Stimulated activated naive CD8-positive, alpha-beta T cell treated with anti-CD3 and anti-CD28 coated beads, Interleukin-15, Interleukin-2, amounts not matched to agents 100 U/mL and 50 U/mL, for 24 hours (primary cell): Measurements from ENCODE around the gene FRMD4A.
"Not testable (repeated sequence)": the region's sequence is repeated elsewhere in the genome, so short reads cannot be mapped to it uniquely, and the experiment has no call there.

Experiments used
- ATAC-seq: fragments of 150-1000 bp; cut with Tn5 transposase; one replicate; pipeline ENCODE4 v1.10.0; 2021
- DNase-seq: peaks from one replicate; pipeline ENCODE4 v3.0.0; 2021

FRMD4A gene

DNA sequence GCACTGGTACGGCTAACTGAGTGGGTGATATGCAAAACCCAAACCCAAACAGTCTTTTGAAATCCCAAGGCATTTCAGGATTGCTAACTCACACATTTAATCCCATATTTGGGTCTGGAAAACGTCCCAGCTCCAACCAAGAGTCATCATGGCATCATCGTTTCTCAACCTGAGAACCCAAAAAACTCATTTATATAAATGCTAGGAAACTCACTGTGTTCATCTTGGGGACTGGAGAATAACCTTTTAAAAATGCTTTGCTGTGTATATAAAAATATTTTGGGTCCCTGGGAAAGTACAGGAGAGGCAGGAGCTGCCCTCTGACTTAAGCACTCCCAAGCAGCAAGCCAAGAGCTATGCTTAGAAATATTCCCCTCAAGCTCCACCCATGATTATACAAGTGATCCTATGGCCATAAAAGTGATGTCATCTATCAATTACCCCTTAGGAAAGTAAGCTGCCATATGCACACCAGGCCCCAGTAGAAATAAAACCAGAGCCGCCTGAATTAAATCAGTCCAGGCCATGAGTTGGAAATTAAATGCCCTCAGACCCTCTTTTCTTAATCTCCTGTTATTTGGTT lies 352.1 kb downstream of the FRMD4A start:
- DNase-seq (no peak), ATAC-seq (no peak)

DNA sequence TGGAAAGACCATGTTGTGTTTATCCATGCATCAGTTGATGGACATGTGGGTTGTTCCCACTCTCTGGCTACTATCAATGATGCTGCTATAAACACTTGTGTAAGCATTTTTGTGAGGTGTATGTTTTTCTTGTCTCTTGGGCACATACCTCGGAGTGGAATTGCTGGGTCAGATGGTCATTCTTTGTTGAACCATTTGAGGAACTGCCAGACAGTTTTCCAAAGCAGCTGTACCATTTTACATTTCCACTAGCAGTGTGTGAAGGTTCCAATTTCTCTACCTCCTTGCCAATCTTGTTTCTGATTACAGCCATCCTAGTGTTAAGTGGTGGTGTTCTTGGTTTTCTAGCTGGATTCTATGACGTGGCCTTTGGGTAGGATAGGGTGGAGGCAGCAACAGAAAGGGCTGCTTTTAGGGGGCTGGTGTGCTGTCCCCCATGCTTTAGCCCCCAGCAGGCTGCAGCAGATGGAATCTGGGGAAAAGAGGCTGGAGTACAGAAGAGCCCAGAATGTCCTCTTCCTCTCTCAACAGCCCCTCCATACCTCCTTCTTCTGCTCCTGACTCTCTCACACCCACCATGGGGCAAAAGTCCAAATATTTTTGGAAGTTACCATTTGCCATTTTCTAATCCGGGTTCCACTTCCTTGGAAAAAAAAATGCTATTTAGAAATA lies 352.7 kb downstream of the FRMD4A start:
- no peak for ATAC-seq
- DNase-seq = no peak

DNA sequence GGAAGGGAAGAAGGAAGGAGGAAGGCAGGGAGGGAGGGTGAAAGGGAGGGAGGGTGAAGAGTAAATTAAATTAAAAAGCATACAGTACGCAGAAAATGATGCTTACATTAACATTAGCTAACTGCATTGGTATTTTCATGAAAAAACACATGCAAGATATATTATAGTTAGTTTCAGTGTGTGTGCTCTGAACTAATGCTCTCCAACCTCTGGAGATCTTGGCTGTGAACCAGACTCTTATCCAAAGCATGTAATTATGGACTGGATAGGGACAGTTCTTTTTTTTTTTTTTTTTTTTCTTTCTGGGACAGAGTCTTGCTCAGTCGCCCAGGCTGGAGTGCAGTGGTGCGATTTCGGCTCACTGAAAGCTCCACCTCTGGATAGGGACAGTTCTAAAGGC lies 357.0 kb downstream of the FRMD4A start:
- no peak for ATAC-seq
- DNase-seq = no peak

DNA sequence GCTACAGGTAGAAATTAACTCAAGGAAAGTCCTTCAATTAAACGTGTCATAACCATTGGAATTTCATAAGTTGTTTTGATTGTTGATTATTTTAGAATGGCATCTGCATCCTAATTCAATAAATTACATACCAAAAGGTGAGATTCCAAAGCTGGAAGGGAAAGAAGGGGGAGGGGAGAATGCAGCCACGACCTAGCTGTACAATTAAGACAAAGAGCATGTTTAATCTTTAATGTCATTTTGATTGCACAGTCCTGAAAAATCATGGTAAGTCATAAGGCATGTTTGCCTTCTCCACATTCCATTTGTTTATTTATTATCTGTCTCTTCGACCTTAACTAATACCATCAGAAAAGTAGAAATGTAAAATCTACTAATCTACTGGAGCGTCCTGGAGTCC lies 358.1 kb downstream of the FRMD4A start:
- no peak for ATAC-seq
- DNase-seq = no peak

DNA sequence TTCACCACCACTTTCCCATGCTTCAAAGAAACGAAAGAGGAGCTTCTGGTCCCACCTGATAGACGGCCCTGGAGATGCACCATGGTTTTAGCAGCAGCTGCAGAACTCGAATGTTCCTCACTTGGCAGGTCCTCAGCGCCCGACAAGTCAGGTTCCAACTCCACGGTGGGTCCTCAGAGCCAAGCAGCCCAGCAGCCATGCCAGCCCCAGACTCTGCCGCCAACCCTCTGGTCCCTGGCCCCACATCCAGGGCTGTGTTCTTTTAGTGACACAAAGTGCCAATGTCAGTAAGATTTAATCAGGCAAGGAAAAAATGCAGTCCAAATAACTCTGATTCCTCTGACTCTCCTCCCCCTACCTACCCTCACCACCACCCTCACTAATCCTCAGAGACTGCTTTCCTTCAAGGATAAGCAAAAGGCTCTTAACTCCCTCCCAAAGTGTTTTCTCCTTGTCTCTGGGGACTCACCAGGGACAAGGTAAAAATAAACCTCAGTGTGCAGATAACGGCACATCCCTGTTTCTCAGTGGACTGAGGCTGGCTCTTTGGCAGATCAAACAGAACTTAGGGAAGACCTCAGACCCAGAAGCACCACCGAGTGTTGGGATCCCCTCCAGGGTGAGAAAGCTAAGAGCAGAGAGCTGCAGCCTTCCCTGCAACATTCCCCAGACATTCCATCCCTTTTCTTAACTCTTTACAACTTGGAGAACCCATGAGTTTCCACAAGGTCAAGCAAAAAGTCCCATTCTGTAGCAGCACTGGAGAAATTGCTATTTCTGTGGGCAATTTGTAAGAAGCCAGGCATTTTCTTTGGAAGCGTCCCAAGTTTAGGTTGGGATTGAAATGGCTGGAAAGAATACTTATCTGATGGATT lies 358.9 kb downstream of the FRMD4A start:
- no peak for DNase-seq
- no peak for ATAC-seq

DNA sequence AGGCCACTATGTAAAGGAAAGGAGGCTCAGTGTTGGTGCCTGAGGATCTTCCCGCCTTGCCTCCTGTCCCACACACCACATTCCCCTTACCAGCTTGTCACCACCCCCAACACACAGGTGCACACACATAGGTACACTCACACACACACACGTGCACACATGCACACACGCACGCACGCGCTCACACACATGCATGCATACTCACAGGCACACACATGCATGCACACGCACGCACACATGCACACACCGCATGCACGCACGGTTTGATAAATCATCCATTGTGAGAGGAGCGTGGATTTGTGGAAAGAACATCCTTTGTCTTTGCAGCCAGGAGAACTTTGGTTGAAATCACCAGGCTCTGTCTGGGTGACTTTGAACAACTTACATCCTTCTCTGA lies 359.8 kb downstream of the FRMD4A start:
- no peak for DNase-seq
- no peak for ATAC-seq

DNA sequence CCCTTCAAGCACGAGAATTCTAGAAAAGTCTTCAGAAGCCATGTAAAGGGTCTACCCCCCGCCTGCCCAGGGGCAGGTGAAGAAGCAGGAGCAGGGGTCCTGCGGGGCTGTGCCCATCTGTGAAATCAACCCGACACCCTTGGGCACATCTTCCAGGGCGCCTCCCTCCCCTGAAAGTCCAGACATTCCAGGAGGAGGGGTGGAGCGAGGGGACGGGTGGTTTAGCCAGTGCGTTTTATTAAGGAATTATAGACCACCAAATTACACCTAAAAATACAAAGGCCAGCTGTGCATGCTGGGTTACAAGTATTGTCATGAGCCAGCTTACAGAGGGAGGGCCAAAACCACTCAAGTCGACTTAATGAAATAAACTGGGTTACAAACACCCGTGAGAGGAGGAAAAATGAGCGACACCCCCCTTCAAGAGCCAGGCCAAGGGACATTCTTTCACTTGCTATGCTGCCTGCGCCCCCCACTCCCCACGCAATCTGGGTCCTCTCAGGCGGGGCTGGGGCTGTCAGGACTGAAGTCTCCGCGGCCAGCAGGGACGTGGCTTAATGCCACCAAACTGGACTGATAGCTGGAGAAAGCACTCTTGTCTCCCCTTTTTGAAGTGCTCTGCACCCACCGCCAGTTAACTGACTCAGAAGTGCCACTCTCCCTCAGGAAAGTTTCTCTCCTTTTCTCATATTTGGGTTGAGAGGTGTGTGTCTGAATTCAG lies 360.3 kb downstream of the FRMD4A start:
- no peak for ATAC-seq

DNA sequence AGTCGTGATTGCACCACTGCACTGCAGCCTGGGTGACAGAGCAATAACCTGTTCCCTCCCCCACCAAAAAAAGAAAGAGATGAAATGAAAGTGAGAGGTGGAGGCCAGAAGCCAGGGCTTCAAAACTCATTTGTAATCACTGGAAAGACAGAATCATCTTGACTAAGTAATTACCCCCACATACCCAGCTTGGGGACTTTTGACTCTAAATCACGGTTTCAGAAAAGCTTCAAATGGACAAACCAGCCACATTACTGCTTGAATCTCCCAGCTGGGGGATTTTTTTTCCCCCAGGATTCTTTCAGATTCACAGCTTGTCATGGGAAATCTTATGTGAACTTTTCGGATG lies 361.0 kb downstream of the FRMD4A start:
- peak; percentile 27 for DNase-seq
- peak; percentile 81 for ATAC-seq

More for the DNA sequence above, 360.3 kb downstream of the FRMD4A start:
- no peak for DNase-seq

DNA sequence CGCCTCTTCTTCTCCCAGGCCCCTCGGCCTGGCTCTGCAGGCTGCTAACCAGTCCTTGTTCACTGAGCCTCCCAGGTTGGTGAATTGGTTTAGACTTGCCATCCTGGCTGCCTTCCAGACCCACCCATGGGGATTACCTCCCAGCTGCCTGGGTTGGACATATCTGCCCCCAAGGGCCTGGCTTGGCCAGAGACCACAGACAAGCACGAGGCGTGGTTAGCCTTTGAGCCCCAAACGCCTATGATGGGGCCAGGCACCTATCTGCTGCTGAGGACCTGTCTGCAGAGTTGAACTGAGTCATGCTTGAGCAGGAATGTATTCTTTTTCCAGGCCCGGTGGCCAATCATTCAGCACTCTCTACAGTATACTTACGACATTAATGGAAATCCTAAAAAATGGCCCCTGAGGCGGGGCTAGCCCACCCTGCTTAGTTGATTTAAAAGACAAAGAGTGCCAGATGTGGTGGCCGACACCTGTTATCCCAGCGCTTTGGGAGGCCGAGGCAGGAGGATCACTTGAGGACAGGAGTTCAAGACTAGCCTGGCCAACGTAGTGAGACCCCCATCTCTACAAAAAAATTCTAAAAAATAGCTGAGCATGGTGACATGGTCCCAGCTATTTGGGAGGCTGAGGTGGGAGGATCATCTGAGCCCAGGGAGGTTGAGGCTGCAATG lies 361.5 kb downstream of the FRMD4A start:
- ATAC-seq (peak; percentile 28), DNase-seq (no peak)

DNA sequence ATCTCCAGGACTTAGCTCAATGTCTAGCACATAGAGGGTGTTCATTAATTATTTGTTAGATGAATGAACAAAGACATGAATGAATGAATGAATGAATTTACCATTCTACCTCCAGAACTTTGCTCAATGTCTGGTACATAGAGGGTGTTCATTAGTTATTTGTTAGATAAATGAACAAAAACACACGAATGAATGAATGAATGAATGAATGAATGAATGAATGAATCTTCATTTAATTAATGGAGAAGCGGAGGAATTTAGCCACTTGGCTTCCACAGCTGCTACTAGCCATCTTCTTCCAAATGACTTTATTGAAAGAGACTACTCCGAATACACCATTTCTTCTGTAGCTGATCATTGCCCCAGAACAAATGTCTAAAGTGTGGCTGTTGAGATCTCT lies 368.9 kb downstream of the FRMD4A start:
- no peak for ATAC-seq
- no peak for DNase-seq

DNA sequence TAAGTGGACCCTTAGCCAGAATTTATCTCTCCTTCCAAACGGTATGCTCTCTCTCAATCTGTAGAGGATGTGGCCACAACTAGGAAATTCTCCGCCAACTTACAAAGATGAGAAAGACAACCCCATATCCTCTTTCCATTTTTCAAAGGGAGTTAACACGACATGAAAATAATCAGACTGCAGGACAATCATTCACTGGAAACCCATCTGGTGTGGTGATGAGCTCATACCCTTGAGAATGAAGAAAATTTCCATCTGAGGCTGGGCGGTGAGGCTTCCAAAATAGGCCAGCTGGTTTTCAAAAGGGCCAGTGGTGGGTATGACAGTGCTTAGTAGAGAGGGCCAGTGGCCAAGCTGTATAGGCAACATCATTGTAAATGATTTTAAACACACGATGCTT lies 369.6 kb downstream of the FRMD4A start:
- DNase-seq = no peak
- peak; percentile 36 for ATAC-seq

DNA sequence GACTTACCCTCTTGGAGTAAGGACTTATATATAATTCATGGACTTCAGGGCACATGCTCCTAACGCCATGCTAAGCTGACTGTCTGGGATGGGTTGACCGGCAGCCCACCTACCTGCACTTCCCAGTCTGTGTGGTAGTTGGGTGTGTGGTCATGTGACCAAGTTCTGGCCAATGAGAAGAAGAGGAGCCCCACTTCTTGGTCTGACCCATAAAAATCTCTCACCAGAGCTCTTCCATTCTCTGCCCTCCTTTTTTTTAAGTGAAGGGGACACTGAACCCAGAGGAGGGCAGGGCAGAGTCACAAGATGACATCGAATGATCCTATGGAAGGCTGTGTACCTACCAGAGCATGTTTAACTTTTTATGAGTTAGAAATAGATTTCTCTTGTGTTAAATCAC lies 370.1 kb downstream of the FRMD4A start:
- DNase-seq (no peak), ATAC-seq (no peak)

DNA sequence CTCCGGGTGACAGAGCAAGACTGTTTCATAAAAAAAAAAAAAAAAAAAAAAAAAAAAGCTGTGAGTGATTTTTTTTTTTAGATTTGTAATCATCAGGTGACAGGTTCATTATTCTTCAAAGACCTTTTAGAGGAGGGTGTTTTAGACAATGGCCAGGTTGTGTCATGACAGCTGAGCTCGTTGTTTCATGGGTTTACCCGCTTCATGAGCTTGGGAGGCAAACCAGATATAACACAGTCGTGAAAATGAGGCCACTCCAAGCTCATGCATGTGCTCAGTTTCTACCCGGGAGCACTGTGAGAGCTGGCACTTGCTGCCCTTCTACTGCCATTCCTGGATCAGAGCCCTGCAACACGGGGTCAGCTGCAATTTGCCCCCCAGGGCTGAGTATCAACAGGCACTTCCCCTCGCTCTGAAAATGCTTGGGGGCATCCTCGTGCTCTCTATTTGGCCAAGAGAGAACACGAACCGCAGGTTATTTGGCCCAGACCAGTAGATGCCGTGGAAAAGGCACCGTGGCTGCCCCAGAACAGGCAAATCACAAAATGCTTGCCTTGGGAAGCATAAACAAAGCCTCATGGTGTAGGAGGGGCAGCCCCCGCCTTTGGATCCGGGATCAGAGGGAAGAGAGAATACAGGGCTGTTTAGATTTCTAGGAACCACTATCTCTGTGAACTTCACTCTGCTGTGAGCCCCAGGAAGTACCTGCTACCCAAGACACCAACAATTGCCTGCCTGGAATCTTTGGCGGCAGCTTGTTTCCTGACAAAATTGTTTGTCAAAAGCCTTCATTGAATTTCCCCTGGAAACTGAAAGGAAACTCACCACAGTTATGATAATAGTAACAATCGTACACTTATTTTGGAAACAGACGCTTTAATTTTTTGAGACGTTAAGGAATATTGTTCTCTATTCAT lies 371.0 kb downstream of the FRMD4A start:
- ATAC-seq = no peak

DNA sequence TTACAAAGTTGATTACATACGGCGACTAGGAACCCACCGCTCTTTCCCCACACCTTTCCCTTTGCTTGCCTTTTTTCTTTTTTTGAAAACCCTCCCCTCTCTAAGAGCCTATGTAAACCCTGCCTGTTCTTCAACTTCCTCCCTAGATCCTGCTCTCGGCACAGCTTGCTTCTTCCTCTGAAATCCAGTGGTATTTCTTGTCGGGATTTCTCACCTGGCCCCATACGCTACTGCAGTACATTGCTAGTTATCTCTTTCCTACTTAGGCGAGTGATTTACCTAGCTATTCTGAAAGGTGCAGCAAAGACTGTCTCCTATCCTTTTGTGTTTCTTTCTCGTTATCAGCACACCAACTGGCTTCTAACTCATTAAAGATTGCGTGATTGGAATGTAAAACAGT lies 372.9 kb downstream of the FRMD4A start:
- ATAC-seq (no peak), DNase-seq (no peak)

More for the DNA sequence above, 371.0 kb downstream of the FRMD4A start:
- DNase-seq = no peak

DNA sequence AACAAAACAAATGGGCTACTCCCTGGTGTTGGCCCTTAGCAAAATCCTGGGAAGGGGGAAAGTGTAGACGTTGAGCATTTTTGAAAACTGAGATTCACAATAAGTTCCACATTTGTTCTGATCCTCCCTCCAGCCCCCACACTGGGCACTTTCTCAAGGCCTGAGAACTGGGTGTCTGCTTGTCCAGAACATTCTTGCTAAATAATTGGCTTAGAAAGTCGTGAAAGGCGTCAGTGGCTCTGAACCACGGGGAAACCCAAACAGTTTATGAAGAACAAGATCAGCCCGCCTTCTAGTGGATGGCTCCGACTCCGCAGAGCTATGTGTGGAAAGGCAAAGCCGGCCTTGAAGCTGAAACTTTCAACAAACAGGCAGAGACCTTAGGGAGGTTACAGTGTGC lies 373.9 kb downstream of the FRMD4A start:
- ATAC-seq (no peak), DNase-seq (no peak)

DNA sequence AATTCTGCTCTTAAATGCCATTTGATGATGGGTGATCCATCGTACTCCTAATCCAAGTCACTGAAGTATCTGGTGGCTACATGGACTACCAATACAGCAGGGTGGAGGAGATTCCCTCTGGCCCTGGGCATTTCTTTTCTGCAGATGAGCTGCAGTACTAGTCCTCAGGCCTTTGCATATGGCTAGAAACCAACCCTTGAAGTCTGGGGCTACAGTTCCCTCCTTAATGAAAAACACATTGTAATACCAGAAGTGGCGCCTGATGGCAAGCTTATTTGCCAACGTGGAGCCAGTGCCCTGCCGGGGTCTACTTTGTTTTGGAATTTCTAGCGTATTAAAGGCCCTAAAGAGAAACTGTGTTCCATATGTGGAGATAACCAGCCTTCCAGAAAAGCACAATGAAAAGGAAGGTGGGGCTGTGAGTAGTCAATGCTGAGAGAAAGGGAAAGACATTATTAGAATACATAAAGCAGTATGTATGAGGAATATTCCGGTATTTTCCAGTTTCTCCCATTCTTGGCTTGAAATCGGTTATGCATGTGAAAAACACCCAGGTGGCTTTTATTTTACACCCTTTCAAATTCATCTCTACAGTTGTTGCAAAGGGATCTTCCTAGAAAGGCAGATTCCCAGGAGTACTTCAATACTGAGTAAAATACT lies 375.2 kb downstream of the FRMD4A start:
- ATAC-seq (no peak), DNase-seq (no peak)

DNA sequence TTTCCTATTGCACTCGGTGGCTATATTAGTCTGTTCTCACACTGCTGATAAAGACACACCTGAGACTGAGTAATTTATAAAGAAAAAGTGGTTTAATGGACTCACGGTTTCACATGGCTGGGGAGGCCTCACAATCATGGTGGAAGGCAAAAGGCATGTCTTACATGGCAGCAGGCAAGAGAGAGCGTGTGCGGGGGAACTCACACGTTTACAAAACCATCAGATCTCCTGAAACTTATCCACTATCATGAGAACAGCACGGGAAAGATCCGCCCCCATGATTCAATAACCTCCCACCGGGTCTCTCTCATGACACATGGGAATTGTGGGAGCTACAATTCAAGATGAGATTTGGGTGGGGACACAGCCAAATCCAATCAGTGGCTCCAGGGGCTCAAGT lies 376.5 kb downstream of the FRMD4A start:
- not testable (repeated sequence) for ATAC-seq, DNase-seq

DNA sequence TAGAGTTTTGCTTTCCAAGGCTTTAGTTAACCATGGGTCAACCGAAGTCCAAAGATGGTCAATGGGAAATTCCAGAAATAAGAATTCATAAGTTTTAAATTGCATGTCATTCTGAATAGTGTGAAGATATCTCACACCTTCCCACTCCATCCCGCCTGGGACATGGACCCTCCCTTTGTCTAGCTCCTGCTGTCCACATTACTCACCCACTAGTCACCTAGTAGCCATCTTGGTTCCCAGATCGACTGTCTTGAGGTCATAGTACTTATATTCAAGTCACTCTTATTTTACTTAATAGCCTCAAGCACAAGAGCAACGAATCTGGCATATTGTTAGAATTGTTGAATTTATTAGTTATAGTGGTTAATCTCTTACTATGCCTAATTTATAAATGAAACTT lies 377.4 kb downstream of the FRMD4A start:
- DNase-seq (no peak), ATAC-seq (no peak)

DNA sequence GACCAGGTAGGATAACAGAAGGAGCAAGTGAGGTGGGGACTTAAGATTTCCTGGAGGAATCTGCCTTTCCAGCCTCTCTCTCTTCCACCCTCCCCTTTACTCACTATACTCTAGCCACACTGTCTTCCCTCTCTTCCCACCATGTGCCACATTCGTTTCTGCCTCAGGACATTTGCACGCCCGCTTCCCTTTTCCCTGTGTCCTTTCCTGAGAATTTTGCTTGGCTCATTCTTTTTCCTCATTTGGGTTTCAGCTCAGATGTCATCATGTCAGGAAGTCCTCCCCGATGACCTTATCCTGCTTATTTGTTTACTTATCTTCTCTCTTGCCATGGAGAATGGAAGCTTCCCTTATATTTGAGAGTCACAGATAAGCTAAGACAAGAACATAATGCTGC lies 380.2 kb downstream of the FRMD4A start:
- no peak for ATAC-seq
- DNase-seq = no peak

DNA sequence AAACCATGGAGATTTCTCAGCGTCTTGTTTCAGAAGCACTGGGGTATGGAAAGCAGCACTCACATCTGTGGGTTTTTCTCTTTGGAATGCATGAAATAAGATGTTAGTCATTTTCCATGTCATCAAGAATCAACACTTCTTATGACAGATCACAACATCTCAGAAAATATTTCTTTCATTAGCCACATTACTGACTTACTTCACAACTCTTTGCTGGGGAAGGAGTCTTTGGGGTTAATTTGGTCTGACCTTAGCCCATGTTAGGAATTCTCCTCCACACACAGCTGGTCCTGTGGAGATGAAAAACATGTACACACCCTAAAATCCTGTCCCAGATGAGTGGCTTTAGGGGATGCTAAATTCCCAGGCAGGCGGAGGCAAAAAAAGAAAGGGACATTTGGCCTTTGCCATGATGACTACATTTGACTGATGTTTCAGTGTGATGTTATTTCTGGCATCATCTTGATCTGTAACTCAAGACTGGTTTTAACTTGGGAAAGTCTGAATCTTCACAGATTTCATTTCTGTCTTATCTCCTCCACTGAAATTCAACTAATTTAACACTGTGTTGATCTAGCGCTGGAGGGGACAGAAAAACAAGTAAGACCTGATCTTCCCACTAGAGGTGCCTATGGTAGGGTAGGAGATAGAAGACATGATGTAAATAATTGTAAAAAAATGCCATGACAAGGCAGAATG lies 380.7 kb downstream of the FRMD4A start:
- DNase-seq = no peak
- ATAC-seq = no peak
